Neural progenitor cell (in vitro differentiated cells): Measurements from ENCODE around the gene KLHL33. TPM values are rescaled to one million over a fixed set of nuclear protein-coding genes. Genes with fewer than 3 reads are reported as not detected.
"Not testable (repeated sequence)": the region's sequence is repeated elsewhere in the genome, so short reads cannot be mapped to it uniquely, and the experiment has no call there.

ENCODE experiments used
- DNase-seq: peaks from one replicate; pipeline ENCODE4 v3.0.0-alpha.2; 2016; ENCODE audit warnings: low spot score
- H2AFZ ChIP-seq: fragments of 200-600 bp; sonication (generic); replicated peaks from 2 replicates; pipeline ENCODE4 v1.6.1; 2016; ENCODE audit warnings: antibody characterized with exemption
- H3F3A ChIP-seq: fragments of 200-600 bp; sonication (generic); 2 replicates; pipeline ENCODE4 v1.6.1; 2016; ENCODE audit warnings: antibody characterized with exemption, low read depth
- H3K27ac ChIP-seq: fragments of 200-600 bp; sonication (generic); 2 replicates; pipeline ENCODE4 v1.5.1; 2016; ENCODE audit warnings: mild to moderate bottlenecking
- H3K27me3 ChIP-seq: fragments of 200-600 bp; sonication (generic); 2 replicates; pipeline ENCODE4 v1.6.1; 2016; ENCODE audit warnings: mild to moderate bottlenecking, moderate library complexity
- H3K36me3 ChIP-seq: fragments of 200-600 bp; sonication (generic); 2 replicates; pipeline ENCODE4 v1.5.1; 2016
- H3K4me1 ChIP-seq: fragments of 200-600 bp; sonication (generic); 2 replicates; pipeline ENCODE4 v1.6.1; 2016; ENCODE audit warnings: mixed run types
- H3K4me2 ChIP-seq: fragments of 200-600 bp; sonication (generic); 2 replicates; pipeline ENCODE4 v1.6.1; 2016
- H3K4me3 ChIP-seq: fragments of 200-600 bp; sonication (generic); 2 replicates; pipeline ENCODE4 v1.5.1; 2016
- H3K79me2 ChIP-seq: fragments of 200-600 bp; sonication (generic); 2 replicates; pipeline ENCODE4 v1.6.1; 2016; ENCODE audit warnings: low read depth
- H3K9ac ChIP-seq: fragments of 200-600 bp; sonication (generic); 2 replicates; pipeline ENCODE4 v1.6.1; 2016
- H3K9me3 ChIP-seq: fragments of 200-600 bp; sonication (generic); 2 replicates; pipeline ENCODE4 v1.5.1; 2016; ENCODE audit warnings: low read depth
- H4K20me1 ChIP-seq: fragments of 200-600 bp; sonication (generic); 2 replicates; pipeline ENCODE4 v1.6.1; 2016; ENCODE audit warnings: low read depth
- H3K27ac Mint-ChIP-seq: 3 replicates; pipeline ENCODE4 v1.8.0; 2021; ENCODE audit warnings: mixed read lengths
- H3K27me3 Mint-ChIP-seq: 2 replicates; pipeline ENCODE4 v1.8.0; 2022; ENCODE audit warnings: low read depth, mild to moderate bottlenecking, inconsistent platforms, moderate library complexity, mixed read lengths; ENCODE audit not compliant: insufficient read depth
- H3K36me3 Mint-ChIP-seq: 3 replicates; pipeline ENCODE4 v1.8.0; 2021; ENCODE audit warnings: mixed read lengths
- H3K4me1 Mint-ChIP-seq: 3 replicates; pipeline ENCODE4 v1.8.0; 2021; ENCODE audit warnings: mixed read lengths
- H3K4me3 Mint-ChIP-seq: 3 replicates; pipeline ENCODE4 v1.8.0; 2021; ENCODE audit warnings: mild to moderate bottlenecking, moderate library complexity, mixed read lengths
- H3K9me3 Mint-ChIP-seq: 3 replicates; pipeline ENCODE4 v1.8.0; 2020; ENCODE audit warnings: mixed read lengths
- EZH2 ChIP-seq: fragments of 200-600 bp; sonication (generic); IDR thresholded peaks from 2 replicates; pipeline ENCODE4 v1.6.1; 2017; ENCODE audit warnings: antibody characterized with exemption, mild to moderate bottlenecking, moderate library complexity
- EZH2phosphoT487 ChIP-seq: fragments of 200-600 bp; sonication (generic); IDR thresholded peaks from 2 replicates; pipeline ENCODE4 v1.6.1; 2017; ENCODE audit warnings: antibody characterized with exemption
- total RNA-seq: library from RNA; depleted of rRNA; stranded (reverse); fragments of >200 nt; gene quantifications from 2 replicates; pipeline ENCODE4 v1.2.3, GENCODE V29; 2015; ENCODE audit warnings: low replicate concordance
- TF ChIP-seq, protein P1 (sequence below): fragments of 200-600 bp; sonication (generic); IDR thresholded peaks from 2 replicates; pipeline ENCODE4 v1.5.1; 2017; ENCODE audit warnings: antibody characterized with exemption, mild to moderate bottlenecking

KLHL33 gene
- total RNA-seq, 1 donor from 2014 or later: not detected

DNA sequence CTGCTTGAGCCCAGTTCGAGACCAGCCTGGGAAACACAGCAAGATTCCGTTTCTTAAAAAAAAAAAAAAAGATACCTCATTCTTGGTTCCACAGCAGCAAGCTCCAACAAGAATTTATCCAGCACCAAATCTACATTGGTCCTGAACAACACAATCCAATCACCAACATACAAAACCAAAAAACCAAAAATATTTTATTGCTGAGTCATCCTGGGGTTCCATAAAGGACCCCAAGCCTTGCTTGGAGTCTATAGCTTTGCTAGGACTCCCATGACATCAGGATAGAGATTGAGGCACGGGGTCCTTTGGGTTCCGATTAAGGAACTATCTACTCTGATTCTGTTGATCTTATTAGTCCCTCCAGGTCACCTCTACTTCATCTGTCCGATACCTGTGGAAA, 10.9 kb upstream of the KLHL33 start:
- Mint-ChIP-seq H3K27me3 (no peaks in the 10 kb centered on the region), H3K4me3 (no peak overlapping the region), H3K9me3 (no peaks in the 10 kb centered on the region), H3K4me1 (no peaks in the 10 kb centered on the region), H3K27ac (no peak overlapping the region), H3K36me3 (peaks cover 25% of the 10 kb centered on the region)
- no peak overlapping the region for H3K27ac ChIP-seq
- H3K4me2 ChIP-seq: no peak overlapping the region
- DNase-seq: no peak
- H3K79me2 ChIP-seq: no peaks in the 10 kb centered on the region
- no peaks in the 10 kb centered on the region for H3K4me1 ChIP-seq
- peaks cover 9% of the 10 kb centered on the region for H3K36me3 ChIP-seq
- TF ChIP-seq EZH2phosphoT487 (no peak), EZH2 (no peak)
- TF ChIP-seq, protein P1, sequence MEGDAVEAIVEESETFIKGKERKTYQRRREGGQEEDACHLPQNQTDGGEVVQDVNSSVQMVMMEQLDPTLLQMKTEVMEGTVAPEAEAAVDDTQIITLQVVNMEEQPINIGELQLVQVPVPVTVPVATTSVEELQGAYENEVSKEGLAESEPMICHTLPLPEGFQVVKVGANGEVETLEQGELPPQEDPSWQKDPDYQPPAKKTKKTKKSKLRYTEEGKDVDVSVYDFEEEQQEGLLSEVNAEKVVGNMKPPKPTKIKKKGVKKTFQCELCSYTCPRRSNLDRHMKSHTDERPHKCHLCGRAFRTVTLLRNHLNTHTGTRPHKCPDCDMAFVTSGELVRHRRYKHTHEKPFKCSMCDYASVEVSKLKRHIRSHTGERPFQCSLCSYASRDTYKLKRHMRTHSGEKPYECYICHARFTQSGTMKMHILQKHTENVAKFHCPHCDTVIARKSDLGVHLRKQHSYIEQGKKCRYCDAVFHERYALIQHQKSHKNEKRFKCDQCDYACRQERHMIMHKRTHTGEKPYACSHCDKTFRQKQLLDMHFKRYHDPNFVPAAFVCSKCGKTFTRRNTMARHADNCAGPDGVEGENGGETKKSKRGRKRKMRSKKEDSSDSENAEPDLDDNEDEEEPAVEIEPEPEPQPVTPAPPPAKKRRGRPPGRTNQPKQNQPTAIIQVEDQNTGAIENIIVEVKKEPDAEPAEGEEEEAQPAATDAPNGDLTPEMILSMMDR: no peak
- H3K4me3 ChIP-seq: no peak overlapping the region
- no peak overlapping the region for H2AFZ ChIP-seq
- no peaks in the 10 kb centered on the region for H3K27me3 ChIP-seq
- H3K9me3 ChIP-seq: no peaks in the 10 kb centered on the region
- peaks cover 2% of the 10 kb centered on the region for H3F3A ChIP-seq
- H4K20me1 ChIP-seq: no peaks in the 10 kb centered on the region
- no peak overlapping the region for H3K9ac ChIP-seq

GRCh38 chr14:20443650-20444049, 7.7 kb upstream of the KLHL33 start:
- not testable (repeated sequence) for H3K9me3 Mint-ChIP-seq, H3K9me3 ChIP-seq, H3K4me3 ChIP-seq, H3K4me1 Mint-ChIP-seq, H3K27me3 ChIP-seq, DNase-seq, H3K27ac Mint-ChIP-seq, H3K4me3 Mint-ChIP-seq, H3K36me3 ChIP-seq, H3F3A ChIP-seq, H3K27ac ChIP-seq, H3K4me1 ChIP-seq, H2AFZ ChIP-seq, H3K4me2 ChIP-seq, H3K79me2 ChIP-seq, H3K27me3 Mint-ChIP-seq, H3K9ac ChIP-seq, H4K20me1 ChIP-seq
- H3K36me3 Mint-ChIP-seq: peaks cover 15% of the 10 kb centered on the region

- Histone ChIP-seq H3F3A (peaks cover 2% of the 10 kb centered on the region), H3K27me3 (no peaks in the 10 kb centered on the region), H3K9ac (no peak overlapping the region), H3K36me3 (no peaks in the 10 kb centered on the region), H4K20me1 (no peaks in the 10 kb centered on the region), H3K79me2 (no peaks in the 10 kb centered on the region), H3K27ac (no peak overlapping the region), H3K9me3 (no peaks in the 10 kb centered on the region), H2AFZ (no peak overlapping the region), H3K4me3 (no peak overlapping the region), H3K4me1 (no peaks in the 10 kb centered on the region), H3K4me2 (no peak overlapping the region)
- Mint-ChIP-seq H3K4me1 (no peaks in the 10 kb centered on the region), H3K9me3 (no peaks in the 10 kb centered on the region), H3K36me3 (peaks cover 4% of the 10 kb centered on the region), H3K4me3 (no peak overlapping the region), H3K27ac (no peak overlapping the region), H3K27me3 (peaks cover 5% of the 10 kb centered on the region)
- TF ChIP-seq EZH2phosphoT487 (no peak), EZH2 (no peak)
- TF ChIP-seq, protein P1: no peak
- no peak for DNase-seq
Measured at GRCh38 chr14:20441461-20441860, 5.5 kb upstream of the KLHL33 start.

- Histone ChIP-seq H3K9ac (no peak overlapping the region), H2AFZ (no peak overlapping the region), H4K20me1 (no peaks in the 10 kb centered on the region), H3F3A (peaks cover 2% of the 10 kb centered on the region), H3K4me3 (no peak overlapping the region), H3K79me2 (no peaks in the 10 kb centered on the region), H3K4me2 (no peak overlapping the region), H3K27ac (no peak overlapping the region), H3K36me3 (no peaks in the 10 kb centered on the region), H3K4me1 (no peaks in the 10 kb centered on the region), H3K27me3 (no peaks in the 10 kb centered on the region), H3K9me3 (no peaks in the 10 kb centered on the region)
- H3K4me1 Mint-ChIP-seq: no peaks in the 10 kb centered on the region
- H3K36me3 Mint-ChIP-seq: peaks cover 4% of the 10 kb centered on the region
- no peak overlapping the region for H3K4me3 Mint-ChIP-seq
- TF ChIP-seq, protein P1: no peak
- TF ChIP-seq EZH2phosphoT487 (no peak), EZH2 (no peak)
- H3K27ac Mint-ChIP-seq: no peak overlapping the region
- peaks cover 5% of the 10 kb centered on the region for H3K27me3 Mint-ChIP-seq
- no peaks in the 10 kb centered on the region for H3K9me3 Mint-ChIP-seq
- no peak for DNase-seq
Measured at GRCh38 chr14:20440882-20441281, 4.9 kb upstream of the KLHL33 start.
